ENCODE measurements around the gene KIF5C. TPM values are rescaled to one million over a fixed set of nuclear protein-coding genes. Genes with fewer than 3 reads are reported as not detected.

Gene KIF5C
- total RNA-seq, 1 donor from 2014 or later = 2.3 TPM

DNA sequence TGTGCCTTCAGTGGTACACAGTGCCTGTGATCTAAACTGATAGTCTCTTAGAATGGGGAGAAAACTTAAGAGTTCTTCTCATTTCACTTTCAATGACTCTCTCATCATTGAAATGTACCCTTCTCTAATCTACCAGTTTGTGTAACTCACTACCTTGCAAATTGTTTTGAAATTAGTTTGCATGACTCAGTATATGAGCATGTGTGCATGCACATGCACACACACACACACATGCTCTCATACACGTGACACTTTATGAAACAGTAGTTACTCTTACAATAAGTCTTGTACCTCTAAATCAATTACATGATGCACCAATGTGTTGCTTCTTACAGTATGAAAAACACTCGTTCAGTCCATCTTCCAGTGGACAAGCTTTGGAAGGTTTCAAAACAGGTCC is 174.1 kb downstream of the KIF5C start:
- DNase-seq = no peak

DNA sequence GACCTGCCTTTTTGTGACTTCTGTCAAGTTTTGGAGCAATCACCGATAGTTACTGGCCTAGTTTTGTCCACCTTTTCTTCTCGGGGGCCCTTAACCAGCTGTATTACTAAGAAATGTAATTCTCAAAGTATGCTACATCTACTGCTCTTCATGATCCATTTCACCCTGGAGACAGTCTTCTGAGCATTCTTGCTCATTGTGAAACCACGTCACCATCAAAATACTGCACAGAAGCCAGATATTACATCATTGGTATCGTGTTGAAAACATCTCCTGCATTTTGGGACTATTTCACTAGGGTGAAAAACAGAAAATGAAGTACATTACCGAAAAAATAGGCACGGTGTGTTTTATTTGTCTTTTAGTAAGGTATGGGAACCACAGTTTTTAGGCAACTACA is 175.2 kb downstream of the KIF5C start:
- no peak for DNase-seq

DNA sequence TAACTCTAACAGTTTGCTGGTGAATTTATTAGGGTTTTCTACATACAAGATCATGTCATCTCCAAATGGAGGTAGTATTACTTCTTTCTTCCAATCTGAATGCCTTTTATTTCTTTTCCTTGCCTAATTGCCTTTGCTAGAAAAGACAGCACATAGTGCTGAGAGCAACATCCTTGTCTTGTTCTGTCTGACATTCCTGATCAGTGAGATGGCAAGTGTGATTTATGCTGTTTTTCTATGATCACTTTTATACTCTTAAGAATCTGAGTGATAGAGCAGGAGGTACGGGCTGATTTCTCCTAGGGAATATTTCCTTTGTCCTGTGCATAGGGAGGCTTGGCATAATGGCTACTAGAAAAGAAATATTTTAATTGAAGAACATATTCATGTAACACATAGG is 180.7 kb downstream of the KIF5C start:
- no peak for DNase-seq

DNA sequence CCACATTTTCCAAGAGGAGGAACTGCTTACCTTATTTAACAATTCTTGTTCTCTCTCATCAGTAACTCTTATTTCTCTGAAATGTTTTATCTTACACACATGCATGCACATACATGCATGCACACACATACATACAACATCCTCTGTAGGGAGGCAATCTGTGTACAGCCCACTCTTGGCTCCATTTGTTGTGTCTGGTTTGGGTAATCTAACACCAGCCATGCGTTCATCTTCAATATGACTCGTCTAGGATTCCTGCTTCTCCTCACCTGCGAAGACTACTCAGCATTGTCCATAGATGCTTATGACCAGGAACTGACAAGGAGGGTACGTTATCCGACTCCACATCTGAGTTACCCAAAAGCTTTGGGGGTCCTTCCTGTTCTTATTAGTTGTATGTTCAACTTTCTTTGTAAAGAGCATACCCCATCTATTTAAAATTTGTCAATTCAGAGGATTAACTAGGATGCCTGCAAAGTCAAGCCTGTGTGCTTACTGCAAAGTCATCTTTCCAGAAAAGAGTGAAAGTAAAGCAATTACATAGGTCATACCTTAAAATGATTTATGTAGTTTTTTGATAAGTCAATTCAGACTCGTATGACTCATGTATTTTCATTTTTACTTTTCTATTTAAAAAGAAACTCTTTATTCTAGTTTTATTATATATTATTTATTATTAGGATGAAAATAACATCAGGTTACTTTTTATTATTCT is 181.7 kb downstream of the KIF5C start:
- DNase-seq = no peak

DNA sequence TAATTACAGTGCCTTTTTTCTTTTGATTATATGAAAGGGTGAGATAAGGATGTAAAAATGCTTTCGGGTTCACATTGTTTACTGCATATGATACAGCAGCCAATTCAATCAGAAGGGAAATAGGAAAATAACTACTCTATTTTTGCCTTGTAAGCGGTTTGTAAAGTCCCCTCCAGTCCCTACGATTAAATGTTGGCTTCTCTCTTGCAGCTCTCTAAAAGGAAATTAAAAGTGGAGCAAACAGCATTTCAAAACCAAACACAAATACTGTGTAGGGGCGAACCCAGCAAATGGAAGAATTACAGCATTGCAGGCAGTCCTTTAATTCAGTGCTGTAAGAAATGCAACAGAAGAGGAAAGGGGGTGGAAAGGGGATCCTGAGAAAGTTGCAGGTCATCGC is 182.4 kb downstream of the KIF5C start:
- DNase-seq = no peak

DNA sequence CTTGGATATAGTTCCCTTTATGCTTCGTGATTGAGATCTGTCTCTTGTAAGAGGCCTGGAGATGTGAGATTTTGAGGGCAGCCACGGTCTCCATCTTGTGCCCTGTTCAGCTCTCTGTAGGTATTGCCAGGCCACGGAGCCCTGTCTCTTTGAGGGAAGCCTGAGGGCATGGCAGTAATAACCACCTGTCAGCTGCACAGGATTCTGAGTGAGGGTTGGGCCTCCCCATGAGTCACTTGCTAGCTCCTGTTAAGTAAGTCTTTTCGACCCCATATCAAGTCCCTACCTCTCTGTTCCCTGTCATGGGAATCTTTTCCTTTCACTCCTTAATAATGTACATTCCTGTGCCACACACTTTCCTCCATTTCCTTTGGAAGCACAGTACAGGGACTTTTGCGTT is 183.9 kb downstream of the KIF5C start:
- DNase-seq = no peak

DNA sequence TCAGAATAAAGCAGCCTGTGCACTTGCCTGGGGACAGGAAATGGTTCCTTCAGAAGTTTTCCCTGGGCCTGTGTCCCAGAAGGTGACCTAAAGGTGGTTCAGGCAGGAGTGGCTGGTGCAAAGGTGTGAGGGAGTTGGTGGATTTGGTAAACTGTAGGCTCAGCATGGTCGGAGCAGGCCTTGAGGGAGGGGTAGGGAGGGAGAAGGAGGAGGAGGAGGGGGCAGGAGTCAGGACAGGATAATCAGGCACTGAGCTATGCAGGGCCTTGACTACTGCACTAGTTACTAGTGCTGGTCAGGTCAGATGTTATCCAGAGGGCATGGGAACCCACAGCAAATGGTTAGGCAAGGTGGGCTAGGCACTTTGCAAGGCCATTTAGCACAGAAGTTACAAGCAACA is 184.8 kb downstream of the KIF5C start:
- no peak for DNase-seq

DNA sequence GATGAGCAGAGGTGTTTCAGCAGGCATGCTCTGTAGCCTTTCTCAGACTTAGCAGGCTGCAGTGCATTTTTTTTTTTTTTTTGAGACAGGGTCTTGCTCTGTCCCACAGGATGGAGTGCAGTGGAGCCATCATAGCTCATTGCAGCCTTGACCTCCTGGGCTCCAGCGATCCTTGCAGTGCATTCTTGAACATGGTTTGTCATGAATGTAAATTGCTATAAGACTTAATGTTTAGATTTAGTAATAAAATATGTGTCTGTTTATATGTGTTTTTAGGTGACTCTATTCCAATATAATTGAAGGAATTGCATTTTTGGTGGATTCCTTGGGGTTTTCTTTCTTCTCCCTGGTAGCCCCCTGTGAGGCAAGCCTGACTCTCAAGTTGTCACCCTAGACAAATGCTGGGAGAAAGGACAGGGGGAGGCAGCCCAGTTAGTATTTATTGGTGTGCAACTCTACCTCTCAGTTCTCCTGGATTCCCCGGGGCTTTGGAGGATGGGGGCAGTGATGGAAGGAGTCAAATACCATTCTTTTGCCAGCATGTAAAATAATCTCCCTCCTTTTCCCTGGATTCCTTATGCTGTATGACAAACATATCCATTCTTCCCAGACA is 186.2 kb downstream of the KIF5C start:
- DNase-seq = no peak

DNA sequence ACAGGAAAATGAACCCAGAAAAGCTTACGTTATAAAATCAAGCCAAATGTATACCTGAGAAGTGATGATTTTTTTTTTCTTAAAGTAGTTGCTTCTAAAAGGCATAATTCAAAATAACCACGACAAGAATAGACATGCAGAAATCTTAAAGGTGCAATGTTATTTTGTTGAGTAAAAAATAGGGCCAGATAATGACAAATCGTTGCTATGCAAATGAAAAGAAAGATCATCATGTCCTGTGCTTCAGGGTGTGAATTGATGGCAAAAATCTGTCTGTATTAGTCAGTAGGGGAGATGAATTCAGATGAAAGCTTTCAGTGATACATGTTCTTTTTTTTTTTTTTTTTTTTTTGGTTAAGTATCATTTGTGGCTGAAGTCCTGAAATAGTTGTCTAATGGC is 187.5 kb downstream of the KIF5C start:
- DNase-seq = no peak

DNA sequence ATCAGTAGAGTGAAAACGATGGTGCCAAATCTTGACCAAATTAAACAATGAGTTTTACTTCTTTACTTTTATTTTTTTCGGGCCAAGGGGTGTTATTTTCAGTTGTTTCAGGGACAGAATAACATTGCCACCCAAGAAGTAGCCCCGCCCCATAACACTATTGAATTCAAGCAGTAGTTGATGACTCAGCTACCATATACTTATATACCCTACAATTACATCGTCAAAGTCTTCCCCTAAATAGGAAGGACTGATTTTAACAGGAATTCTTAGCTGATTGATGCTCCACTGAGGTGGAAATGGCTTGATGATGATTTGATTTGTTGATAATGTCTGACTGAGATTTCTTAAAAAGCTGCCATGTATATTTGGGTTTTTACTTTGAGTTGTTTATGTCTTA is 188.2 kb downstream of the KIF5C start:
- DNase-seq = no peak

DNA sequence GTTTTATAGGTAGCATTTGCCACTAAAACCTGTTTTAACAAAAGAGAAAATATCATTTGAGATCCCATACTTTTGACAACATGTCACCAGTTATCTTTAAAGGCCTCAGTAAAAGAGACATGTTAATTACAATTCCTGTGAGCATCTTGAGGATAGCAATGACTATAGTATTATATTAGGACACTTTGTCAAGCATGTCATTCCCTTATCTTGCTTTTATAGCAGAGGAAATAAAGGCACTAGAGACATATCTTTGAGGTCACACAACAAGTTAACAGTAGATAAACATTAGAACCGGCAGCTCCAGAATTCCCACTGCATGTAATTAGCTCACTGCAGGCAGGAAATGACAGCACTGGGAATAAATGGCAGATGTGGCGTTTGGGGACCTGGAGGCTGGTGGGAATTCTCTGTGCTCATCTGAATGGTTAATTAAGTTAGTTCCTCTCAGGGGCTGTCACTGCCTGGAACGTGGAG is 189.4 kb downstream of the KIF5C start:
- DNase-seq = no peak

DNA sequence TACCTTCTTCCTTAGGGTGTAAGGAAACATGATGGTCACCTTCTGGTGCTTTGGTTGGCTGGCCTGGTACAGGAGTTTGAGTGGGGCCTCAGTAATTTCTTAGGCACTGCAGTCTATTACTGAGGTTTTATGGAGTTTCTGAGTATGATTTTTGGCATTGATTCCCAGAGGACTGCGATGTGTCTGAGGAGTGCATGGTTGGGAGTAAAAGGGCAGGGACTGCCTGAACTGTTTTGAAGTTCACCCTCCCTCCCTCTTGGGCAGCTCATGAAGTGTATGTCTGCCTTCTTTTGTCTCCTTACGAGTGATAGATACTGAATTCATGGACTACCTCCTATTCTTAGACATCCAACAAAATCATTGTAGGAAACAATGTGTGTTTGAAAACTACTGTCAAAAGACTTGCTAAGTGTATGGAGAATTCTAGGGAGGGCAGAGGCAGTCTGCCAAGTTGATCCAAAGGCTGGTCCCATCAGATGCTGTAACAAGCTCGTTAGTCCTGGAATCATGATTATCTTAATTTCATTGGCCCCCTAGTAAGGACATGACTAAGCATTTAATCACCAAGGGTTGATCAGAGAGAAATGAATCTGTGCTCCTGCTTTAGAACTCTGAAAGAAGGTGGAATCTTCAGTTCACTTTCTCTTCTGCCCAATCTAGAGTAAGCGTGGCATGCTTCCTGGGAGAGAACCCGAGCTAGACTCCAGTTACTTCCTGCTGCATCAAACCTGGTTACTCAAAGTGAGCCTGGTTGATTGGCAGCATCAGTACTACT is 190.0 kb downstream of the KIF5C start:
- DNase-seq = no peak

DNA sequence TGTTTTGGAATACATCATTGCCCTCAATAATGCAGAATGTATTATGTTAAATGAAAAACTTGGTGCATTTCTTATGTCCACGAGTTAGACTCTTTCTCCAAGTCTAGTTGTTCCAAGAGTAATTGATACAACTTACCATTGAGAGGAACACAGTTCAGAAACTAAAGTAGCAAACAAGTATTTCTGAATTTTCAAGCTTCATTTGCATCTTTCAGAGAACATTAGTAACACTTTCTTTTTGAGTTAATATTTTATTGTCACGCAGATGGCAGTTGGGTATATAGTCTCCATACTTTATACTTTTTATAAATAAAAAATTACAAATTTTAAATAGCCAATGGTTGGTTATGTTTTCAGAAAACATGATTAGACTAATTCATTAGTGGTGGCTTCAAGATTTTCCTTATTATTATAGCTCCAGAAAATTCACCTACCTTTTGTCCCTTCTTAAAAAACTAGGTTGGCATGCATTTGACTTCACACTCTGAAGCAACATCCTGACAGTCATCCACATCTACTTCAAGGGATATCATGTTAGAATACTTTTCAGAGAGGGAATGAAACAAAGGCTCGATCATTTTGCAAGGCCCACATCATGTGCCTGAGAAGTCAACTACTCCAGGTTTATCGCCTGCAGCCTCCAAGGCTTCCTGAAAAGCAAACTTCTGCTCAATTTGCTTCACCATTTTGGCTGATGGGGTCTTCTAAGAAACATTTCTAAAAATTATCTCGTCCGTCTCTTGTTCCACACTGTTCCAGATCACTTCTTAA is 193.4 kb downstream of the KIF5C start:
- no peak for DNase-seq

DNA sequence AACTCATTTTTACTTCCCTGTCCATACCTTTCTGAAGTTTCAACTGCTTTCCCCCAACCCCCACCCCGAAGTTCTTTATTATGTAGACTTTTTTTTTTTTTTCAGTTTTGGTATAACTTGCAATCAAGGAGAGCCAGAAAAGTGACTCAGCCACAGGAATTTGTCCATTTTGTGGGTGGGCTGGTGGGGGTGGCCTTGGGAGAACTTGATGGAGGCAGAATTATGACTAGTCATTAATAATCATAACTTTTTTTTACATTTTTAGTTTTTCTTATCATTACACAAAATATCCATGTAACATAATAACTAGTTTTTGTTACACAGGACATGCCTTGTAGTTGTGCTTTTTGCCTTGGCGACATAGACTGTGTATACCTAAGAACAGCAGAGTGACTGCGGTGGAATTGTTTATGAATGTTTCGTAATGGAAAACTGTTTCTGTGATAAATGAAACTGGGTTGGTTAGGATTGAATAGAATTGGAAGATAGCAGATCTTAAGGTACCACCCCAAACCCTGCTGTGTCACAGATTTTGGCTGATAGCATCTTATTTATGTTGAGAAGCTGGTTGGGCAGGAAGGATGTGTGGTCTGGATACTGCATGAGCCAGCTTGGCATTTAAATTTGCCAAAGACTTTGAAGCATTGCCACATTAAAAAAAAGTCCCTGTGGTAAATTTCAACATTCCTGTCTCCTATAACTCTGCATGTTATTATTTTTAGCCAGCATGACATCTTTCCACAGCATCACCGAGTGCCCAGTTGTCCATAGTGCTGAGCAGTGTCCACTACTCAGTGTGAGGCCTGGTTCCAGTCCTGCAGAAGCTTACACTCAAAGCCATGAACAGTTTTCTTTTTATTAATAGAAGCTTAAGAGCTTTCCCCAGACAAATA is 194.2 kb downstream of the KIF5C start:
- DNase-seq = no peak

DNA sequence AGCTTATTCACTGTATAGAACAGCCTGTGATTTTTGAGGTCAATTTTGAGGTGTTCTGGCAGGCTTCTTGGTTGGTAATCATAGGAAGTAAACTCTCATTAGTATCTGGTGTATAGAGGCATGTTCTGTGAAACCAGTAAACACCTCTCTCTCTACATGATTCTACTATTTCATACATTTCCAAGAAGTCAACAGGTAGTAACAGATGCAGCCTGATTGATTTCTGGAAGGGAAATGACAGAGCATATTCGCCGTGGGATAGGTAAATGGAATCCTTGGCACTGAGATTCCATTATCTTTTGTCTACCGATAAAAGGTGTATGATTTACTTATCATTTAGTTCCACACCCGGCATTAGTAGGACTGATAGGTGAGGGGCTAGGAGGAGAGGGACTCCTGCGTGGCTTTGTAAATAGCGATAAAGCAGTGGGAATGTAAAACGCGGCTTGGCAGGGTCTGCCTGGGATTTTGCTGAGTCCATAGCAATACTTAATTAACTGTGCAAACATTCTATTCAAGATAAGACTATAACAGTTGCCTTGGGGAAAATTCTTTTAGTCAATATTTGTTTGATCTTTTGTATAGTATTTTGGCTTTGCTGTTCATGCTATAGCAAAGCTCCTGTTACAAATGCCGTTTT is 195.8 kb downstream of the KIF5C start:
- DNase-seq = no peak

DNA sequence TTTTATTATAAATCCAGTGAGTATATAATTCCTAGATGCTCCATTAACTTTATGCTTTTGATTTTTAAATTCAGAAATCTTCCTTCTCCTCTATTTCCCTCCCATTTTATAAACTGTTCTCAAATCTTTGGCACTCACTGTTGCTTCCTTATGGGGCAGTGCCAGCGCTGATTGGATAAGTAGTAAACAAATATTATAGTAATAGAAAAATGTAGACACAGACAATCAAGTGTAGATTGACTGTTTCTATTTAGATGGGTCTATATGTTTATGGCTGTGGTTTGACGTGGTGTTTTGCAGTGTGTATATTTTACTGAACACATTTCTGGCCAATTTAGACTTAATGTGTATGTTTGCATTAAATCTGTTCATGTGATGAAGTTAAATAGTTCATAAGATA is 200.1 kb downstream of the KIF5C start:
- DNase-seq = no peak

DNA sequence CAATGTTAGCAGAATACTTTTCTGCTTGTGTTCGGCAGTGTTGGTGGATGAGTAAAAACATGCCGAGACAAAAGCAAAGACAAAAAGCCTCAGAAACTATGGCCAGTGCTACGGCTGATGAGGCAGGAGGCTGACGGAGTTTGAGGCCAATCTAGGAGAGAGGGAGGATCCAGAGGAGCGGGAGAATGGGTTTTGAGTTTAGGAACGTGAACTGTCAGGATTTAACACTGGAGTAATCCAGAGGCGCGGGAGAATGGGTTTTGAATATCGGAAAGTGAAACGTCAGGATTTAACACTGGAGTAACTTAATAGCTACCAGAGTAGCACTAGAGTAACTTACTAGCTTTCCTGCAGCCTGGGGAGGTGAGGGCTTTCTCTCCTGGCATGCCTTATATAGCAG is 200.8 kb downstream of the KIF5C start:
- peak; percentile 41 for DNase-seq
